ENCODE measurements around the gene LAMA2. TPM values are rescaled to one million over a fixed set of nuclear protein-coding genes. Genes with fewer than 3 reads are reported as not detected.

The LAMA2 gene
- total and polyA plus RNA-seq, 3 donors from 2014 or later = 25.9 to 94.8 (median 56.0) TPM

- Histone ChIP-seq H3K9me3 (no peaks in the 10 kb centered on the region), H3K4me3 (no peak overlapping the region), H3K36me3 (ENCODE audit: low read depth, missing control alignments) (no peaks in the 10 kb centered on the region), H3K27me3 (no peaks in the 10 kb centered on the region), H3K27ac (no peak overlapping the region), H3K4me1 (no peaks in the 10 kb centered on the region)
- no peak for DNase-seq
- intact Hi-C loops (cut with DNase I; ENCODE audit: low total_unique reads) = no loop called here
- TF ChIP-seq CTCF (IDR thresholded peaks at IDR 0.05) (no peak), POLR2A (IDR thresholded peaks at IDR 0.05) (no peak)
- 91 to 98% methylated on average over 2 of the region's 2 CpGs for WGBS, 2 donors
Measured at GRCh38 chr6:129342796-129343195, 459.9 kb downstream of the LAMA2 start.

- DNase-seq = no peak
- intact Hi-C loops (cut with DNase I; ENCODE audit: low total_unique reads) = no loop called here
- H3K9me3 ChIP-seq = no peaks in the 10 kb centered on the region
- no peaks in the 10 kb centered on the region for H3K4me1 ChIP-seq
- no peaks in the 10 kb centered on the region for H3K36me3 ChIP-seq (ENCODE audit: low read depth, missing control alignments)
- H3K27ac ChIP-seq = no peak overlapping the region
- WGBS, 2 donors = 84 to 91% methylated on average over 3 of the region's 3 CpGs
- no peak for TF ChIP-seq CTCF (IDR thresholded peaks at IDR 0.05)
- TF ChIP-seq POLR2A (IDR thresholded peaks at IDR 0.05) = no peak
- no peaks in the 10 kb centered on the region for H3K27me3 ChIP-seq
- H3K4me3 ChIP-seq = no peak overlapping the region
Measured at GRCh38 chr6:129344379-129344778, 461.4 kb downstream of the LAMA2 start.

DNA sequence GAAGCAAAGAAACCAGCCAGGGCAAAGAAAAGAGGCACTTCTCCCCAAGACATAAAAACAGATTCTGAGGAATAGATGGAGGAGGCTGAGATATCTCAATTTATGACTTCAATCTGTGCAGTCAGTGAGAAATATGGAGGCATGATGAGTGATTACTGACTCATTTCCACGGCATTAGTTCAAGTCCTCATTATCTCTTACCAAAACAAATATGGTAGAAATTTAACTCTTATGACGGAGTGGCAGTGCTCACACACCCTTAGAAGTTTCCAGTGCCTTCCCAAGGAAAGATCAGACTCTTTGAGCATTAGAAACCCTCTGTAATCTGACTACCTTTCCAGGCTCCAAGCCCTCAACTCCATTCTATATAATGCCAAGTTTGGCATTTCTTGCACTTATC is 463.0 kb downstream of the LAMA2 start:
- H3K4me3 ChIP-seq = no peak overlapping the region
- no peaks in the 10 kb centered on the region for H3K4me1 ChIP-seq
- DNase-seq = no peak
- no peak overlapping the region for H3K27ac ChIP-seq
- H3K36me3 ChIP-seq (ENCODE audit: low read depth, missing control alignments) = no peaks in the 10 kb centered on the region
- intact Hi-C loops (cut with DNase I; ENCODE audit: low total_unique reads) = no loop called here
- no peaks in the 10 kb centered on the region for H3K27me3 ChIP-seq
- H3K9me3 ChIP-seq = no peaks in the 10 kb centered on the region
- no peak for TF ChIP-seq POLR2A (IDR thresholded peaks at IDR 0.05)
- no peak for TF ChIP-seq CTCF (IDR thresholded peaks at IDR 0.05)
- WGBS, 2 donors = 51 to 59% methylated on average over 2 of the region's 2 CpGs

DNA sequence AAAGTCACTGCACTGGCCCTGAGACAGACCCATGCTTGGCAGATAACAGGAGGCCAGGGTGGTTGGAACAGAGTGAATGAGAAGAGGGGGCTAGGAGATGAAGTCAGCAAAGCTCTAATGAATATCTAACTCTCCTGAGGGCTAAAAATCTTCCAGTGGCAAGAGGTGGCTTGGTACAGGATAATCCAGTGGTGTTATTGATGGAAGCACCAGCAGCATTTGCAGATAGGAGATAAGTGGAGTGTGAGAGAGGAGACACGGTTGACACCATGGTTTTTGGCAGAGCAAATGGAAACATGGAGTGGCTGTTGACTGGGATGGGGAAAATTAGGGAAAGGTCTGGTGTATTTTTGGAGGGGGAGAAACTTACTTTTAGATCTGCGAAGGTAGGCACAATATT is 464.0 kb downstream of the LAMA2 start:
- Histone ChIP-seq H3K36me3 (ENCODE audit: low read depth, missing control alignments) (no peaks in the 10 kb centered on the region), H3K27me3 (no peaks in the 10 kb centered on the region), H3K4me3 (no peak overlapping the region), H3K9me3 (no peaks in the 10 kb centered on the region), H3K4me1 (no peaks in the 10 kb centered on the region), H3K27ac (no peak overlapping the region)
- 85 to 94% methylated on average over 2 of the region's 2 CpGs for WGBS, 2 donors
- no peak for DNase-seq
- no peak for TF ChIP-seq CTCF (IDR thresholded peaks at IDR 0.05)
- no peak for TF ChIP-seq POLR2A (IDR thresholded peaks at IDR 0.05)
- intact Hi-C loops (cut with DNase I; ENCODE audit: low total_unique reads) = no loop called here

DNA sequence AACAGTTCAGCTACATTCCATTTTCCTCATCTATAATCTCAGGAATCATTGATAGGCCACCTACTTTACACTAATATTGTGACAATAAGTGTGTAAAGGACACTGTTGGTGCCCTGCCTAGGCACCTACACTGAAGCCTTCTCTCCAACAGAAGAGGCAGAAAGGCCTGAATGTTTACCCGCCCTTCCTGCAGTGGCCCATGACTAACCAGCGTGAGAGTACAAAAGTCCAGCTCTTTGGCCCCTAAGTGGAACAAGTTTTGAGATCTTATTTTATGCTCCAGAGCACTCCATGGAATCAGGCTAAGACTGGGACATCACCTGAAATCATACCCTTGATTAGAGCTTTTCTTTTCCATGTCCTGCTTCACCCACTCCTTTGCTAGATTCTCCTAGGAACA is 467.3 kb downstream of the LAMA2 start:
- H3K4me3 ChIP-seq = no peak overlapping the region
- intact Hi-C loops (cut with DNase I; ENCODE audit: low total_unique reads) = no loop called here
- TF ChIP-seq CTCF (IDR thresholded peaks at IDR 0.05) = no peak
- WGBS, 2 donors = 90 to 100% methylated on average over 2 of the region's 2 CpGs
- H3K36me3 ChIP-seq (ENCODE audit: low read depth, missing control alignments) = no peaks in the 10 kb centered on the region
- no peaks in the 10 kb centered on the region for H3K27me3 ChIP-seq
- DNase-seq = no peak
- H3K9me3 ChIP-seq = no peaks in the 10 kb centered on the region
- H3K27ac ChIP-seq = no peak overlapping the region
- no peaks in the 10 kb centered on the region for H3K4me1 ChIP-seq

Measured in testis (tissue), 3 donors.